OCI-LY7 (cell line): ENCODE data around the gene MPRIP.

Source experiments
- CTCF ChIP-seq: fragments of 200-600 bp; sonication (generic); conservative IDR thresholded peaks from 2 replicates; pipeline ENCODE4 v1.5.1; 2014; ENCODE audit warnings: mild to moderate bottlenecking, antibody characterized with exemption, low read length, moderate library complexity, mixed read lengths
- EZH2phosphoT487 ChIP-seq: fragments of 200-600 bp; sonication (generic); IDR thresholded peaks from 2 replicates; pipeline ENCODE4 v1.6.1; 2018; ENCODE audit warnings: low read depth, borderline replicate concordance, mild to moderate bottlenecking, mixed run types, antibody characterized with exemption, low read length, moderate library complexity, mixed read lengths

DNA sequence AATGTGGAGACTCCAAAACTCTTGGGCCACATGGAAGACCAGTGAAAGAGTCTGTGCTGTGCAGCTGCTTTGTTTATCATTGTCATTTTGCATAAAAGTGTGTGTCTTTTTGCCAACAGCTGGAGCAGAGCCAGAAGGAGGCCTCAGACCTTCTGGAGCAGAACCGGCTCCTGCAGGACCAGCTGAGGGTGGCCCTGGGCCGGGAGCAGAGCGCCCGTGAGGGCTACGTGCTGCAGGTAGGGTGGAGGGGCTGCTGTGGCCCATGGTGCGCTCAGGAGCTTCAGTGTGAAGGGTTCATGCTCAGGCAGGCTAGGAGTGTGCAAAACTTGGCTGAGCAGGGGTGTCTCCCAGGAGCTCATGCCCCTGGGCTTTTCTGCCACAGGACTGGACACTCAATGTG lies 118.9 kb downstream of the MPRIP start:
- TF ChIP-seq CTCF (no peak), EZH2phosphoT487 (no peak)
